HG03039 (cell line): Measurements from ENCODE around the gene FAM83F.

Experiments
- ATAC-seq: cut with Tn5 transposase; IDR thresholded peaks from one replicate; pipeline ENCODE4 v1.9.1; 2021; ENCODE audit warnings: mild to moderate bottlenecking, moderate library complexity; ENCODE audit not compliant: unreplicated experiment

FAM83F gene

DNA sequence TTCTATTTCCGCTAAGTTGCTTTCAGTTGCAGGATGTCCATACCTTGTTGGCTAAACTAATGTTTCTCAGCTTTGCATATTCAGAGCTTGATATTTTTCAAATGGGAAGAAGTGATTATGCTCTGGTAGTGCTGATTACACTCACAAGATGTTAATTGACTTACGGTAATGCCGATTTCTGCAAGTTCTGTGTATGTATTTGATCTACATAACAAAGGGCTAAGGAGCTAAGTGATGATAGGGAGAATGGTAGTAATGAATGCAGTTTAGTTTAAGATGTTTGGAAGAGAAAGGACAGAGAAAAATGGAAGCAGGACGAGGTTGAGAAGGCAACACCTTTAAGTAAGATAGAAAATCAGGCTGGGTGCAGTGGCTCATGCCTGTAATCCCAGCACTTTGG lies 61.4 kb downstream of the FAM83F start:
- no peak for ATAC-seq

DNA sequence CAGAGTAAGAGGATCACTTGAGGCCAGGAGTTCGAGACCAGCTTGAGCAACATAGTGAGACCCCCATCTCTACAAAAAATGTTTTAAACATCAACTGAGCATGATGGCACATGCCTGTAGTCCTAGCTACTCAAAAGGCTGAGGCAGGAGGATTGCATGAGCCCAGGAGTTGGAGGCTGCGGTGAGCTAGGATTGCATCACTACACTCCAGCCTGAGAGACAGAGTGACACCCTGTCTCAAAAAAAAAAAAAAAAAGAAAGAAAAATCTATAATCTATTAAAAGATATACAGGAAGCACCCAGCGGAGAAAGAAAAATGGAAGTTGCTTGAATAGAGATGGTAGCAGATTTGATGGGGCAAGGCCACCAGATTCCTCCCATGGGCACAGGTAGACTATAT lies 61.8 kb downstream of the FAM83F start:
- no peak for ATAC-seq

DNA sequence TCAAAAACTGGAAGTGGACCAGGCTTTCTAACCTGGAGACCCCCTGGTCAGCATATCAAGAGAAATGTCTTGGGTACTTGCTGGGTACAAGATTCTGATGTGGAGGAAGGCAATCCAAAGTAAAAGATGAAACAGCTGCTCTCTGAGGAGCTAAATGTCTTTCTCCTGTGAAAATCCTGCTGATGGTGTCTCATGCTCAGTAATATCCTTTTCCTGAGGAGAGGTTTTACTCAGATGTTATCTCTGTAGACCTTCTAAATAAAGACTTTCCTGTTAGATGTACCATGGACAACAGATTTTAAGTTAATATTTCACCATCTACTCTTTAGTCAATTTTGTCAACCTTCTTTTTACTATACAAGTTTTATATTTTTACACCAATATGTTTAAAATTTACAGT lies 62.9 kb downstream of the FAM83F start:
- no peak for ATAC-seq

DNA sequence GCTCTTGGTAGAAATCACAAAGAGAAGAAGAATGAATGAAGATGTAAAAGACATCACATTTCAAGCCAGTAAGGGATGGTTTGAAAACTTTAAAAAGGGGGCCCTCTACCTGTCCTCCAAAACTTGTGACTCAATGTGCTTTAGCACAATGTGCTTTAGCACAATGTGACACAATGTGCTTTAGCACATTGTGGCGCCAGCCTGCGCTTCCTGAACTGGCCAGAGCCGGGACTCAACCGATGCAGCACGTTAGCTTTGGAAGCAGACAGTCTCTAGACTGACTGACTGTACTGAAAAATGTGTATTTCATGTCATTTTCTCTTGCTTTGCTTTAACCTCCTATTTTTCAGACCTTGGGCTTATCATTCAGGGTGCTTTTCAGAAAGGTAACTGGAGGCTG lies 63.5 kb downstream of the FAM83F start:
- ATAC-seq, result no peak

DNA sequence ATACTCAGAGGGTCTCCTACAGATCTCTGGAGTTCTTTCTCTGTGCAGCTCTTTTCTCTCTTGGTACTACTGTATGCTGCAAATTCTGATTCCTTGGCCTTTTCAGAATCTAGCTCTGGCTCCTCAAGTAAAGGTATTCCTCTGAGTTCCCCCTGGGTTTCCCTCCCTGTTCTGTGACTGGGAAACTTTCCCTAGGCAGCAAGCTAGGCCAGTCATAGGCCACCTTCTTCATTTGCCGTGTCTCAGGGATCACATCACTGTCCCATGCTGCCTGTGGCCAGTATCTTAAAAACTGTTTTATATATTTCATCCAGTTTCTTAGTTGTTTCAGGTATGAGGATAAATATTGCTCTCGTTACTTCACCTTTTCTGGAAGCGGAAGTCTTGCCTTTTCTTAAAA lies 71.2 kb downstream of the FAM83F start:
- ATAC-seq, result no peak

DNA sequence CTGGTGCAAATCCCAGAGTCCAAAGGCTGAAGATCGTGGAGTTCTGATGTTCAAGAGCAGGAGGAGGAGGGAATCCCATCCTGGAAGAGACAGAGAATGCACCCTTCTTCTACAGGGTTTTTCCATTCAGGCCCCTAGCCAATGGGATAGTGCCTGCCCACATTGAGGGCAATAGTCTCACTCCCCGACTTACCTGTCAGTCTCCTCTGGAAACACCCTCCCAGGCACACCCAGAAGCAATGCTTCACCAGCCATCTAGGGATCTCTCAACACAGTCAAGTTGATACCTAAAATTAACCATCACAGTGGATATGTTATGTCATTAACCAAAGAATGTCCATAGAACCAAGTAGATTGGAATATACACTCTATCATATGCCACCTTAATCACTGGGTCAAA lies 72.9 kb downstream of the FAM83F start:
- ATAC-seq, result no peak

DNA sequence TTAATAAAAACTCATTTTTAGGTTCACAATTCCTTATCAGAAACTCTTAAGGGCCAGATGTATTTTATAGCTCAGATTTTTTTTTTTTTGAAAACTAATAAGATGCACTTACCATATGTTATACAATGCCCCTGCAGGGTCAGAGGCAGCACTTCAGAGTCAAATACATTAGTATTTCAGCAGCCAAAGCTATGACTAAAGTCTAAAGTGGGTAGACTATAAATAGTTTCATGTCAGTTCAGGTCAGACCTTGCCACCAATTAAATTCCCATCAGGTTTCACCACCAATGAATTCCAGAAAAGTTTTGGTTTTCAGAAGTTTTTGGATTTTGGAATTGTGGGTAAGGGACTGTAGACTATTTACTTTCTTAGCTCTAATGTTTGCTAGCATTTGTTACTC lies 75.9 kb downstream of the FAM83F start:
- ATAC-seq, result no peak

DNA sequence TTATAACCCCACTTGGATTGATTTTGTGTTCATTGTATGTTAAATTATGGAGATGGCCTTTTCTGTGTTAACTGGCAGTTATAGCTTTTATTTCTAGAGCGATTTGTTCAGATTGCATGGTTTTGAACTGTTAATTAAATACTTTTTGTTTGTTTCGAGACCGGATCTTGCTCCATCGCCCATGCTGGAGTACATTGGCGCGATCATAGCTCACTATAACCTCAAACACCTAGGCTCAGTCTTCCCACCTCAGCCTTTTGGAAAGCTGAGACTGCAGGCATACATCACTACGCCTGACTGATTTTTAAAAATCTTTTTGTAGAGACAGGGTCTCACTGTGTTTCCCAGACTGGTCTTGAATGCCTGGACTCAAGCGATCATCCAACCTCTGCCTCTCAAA lies 77.0 kb downstream of the FAM83F start:
- ATAC-seq, result no peak

DNA sequence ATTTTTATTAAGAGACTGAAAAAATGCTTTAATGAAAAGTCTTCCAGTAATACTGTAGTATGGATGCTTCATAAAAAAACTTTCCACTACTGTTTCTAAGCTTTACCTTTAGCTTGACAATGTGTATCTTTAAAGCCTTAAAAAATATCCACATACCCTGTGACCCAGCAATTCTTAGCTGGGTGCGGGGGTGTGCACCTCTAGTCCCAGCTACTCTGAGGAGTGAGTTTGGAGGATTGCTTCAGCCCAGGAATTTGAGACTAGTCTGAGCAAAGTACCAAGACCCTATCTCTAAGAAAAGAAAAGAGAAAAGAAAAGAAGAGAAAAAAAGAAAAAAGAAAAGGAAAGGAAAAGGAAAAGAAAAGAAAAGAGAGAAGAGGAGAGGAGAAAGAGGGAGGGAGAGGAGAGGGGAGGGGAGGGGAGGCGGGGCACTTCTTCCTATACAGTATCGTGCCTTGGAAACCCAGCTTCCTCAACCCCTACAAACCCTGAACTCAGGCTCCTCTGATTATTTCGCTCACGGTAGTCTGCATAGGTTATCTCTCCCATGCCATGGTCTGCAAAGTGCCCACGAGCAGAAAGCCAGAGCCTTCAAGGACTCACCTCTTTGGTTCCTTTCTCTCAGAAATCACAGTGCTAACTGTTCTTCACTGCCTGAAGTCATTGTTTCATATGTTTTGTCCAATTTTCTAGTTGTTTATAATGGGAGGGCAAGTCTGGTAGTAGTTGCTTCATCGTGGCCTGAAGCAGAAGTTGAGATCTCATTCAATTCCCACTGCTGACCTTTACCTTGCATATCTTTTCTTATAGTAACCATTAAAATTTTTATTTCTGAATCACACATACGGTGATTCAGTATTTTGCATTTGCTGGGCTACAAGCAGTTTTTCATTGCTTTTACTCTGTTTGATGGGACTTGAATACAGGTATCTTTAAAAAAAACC lies 82.2 kb downstream of the FAM83F start:
- no peak for ATAC-seq

DNA sequence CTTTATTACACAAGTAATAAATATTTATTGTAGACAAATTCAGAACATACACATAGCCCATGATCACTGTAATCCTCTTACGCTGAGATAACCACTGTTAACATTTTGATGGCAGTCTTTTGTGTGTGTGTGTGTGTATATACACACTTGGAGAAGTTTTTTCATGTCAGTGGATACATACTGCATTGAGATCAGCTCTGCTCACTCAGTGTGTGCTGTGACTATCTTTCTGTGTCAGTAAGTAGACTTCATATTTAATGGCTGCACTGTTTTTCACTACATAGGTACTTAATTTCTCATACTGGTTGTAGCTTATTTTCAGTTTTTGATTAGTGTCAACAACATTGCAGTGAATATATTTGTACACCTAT lies 82.9 kb downstream of the FAM83F start:
- ATAC-seq, result no peak

DNA sequence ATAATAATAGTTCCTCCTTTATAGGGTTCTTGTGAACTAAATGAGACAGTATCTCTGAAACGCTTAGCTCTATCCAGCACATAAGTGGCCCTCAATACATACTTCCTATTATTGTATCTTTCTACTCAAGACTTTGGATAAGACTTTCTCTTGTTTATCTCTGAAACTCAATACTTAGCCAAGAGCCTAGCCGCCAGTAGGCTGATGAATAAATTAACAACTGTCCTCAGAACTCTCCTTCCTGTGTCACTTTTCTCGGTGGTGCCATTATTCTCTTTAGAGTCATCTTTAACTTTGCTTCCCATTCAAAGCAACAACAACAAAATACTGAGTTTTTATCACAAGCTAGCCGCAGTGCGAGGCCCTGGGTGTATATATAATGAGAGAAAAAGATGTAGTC lies 86.9 kb downstream of the FAM83F start:
- no peak for ATAC-seq

DNA sequence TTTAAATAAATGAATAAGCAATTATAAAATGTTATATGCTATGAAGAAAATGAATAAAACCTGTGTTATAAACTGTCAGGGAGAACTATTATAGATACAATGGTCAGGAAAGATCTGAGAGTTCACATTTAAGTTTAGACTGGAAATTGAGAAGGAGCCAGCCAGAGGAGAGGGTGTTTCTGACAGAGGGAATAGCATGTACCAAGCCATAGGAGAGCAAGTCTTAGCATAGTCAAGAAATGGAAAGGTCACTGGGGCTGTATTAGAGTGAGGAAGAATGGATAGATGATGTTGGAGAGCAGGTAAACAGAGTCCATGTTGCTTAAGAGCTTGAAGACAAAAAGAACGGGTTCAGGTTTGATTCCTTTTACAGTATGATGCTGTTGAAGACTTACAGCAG lies 87.4 kb downstream of the FAM83F start:
- no peak for ATAC-seq

DNA sequence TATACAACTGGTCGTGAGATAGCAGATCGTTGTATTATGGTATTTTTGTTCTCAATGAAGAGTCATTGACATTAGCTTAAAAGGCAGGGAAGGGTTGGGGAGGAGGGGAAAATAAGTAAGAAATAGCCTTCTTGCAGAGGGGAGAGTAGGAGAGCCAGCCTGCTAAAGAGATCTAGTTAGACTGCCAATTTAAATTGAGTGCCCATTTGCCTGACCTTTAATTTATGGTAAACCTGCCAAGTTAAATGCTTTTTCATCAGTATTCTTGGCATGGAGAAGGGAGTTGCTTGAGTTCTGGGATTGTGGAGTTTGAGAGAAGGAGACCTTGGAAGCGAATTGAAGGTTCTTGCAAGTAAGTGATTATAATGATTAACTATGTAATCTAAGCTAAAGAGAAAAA lies 89.0 kb downstream of the FAM83F start:
- ATAC-seq, result no peak

DNA sequence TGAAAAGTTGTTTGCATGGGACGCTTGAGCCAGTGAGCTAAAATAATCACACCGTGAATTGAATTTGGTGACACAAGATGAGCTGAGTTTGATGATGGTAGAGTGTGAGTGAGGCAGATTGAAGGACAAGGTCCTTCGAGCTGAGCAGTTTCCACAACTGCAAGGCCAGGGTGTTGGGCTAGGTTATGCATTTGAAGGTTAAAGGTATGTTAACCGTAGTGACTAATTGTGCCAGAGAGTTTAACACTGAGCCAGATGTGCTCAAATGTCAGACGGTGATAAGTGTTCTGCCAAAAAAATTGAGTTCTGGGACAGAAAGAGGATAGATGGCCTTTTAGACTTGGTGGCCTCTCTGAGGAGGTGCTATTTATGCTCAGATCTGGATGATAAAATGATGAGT lies 89.5 kb downstream of the FAM83F start:
- no peak for ATAC-seq

DNA sequence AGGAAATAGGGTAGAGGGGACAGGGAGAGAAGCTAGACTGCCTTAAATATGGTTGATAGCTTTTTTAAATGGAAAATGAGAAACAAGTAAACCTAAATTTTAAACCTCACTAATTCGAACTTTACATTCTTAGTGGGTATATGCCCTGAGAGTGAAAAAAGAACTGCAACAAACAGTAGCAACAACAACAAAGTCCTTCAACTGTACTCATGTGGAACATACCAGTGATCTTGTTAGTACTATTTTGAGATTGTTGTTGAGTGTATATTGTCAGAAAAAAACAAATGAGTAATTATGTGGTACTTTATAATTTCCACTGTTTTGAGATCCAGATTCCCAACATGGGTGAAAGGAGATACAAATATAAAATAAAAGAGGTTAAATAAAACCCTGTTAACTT lies 94.1 kb downstream of the FAM83F start:
- ATAC-seq, result no peak
